Measurements from ENCODE around the gene GCFC2. TPM values are rescaled to one million over a fixed set of nuclear protein-coding genes. Genes with fewer than 3 reads are reported as not detected.

The GCFC2 gene
- total and polyA plus RNA-seq, 12 donors = 12.4 to 52.9 (median 24.1) TPM

DNA sequence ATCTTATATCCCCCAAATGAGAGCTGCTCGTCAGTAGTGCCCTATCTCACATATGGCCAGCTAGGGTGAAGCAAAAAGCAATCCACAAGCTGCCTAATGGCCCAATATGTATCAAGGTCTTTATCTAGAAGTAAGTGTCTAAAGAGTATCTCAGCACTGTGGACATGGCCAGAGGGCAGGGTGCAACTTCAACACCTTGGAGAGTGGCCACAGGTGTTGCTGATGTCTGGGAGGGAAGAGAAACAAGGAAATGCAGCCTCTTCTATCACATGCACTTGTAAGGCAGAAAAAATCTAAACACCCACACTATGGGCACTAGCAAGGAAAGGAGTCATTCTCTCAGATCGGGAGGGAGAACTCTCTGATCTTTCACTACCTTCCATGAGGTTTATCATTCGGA lies 87.8 kb downstream of the GCFC2 start:
- no peaks in the 10 kb centered on the region for H3K36me3 ChIP-seq (replicated peaks in 1 of 2)
- TF ChIP-seq POLR2A (IDR thresholded peaks at IDR 0.05) = no peak
- TF ChIP-seq, protein P1, sequence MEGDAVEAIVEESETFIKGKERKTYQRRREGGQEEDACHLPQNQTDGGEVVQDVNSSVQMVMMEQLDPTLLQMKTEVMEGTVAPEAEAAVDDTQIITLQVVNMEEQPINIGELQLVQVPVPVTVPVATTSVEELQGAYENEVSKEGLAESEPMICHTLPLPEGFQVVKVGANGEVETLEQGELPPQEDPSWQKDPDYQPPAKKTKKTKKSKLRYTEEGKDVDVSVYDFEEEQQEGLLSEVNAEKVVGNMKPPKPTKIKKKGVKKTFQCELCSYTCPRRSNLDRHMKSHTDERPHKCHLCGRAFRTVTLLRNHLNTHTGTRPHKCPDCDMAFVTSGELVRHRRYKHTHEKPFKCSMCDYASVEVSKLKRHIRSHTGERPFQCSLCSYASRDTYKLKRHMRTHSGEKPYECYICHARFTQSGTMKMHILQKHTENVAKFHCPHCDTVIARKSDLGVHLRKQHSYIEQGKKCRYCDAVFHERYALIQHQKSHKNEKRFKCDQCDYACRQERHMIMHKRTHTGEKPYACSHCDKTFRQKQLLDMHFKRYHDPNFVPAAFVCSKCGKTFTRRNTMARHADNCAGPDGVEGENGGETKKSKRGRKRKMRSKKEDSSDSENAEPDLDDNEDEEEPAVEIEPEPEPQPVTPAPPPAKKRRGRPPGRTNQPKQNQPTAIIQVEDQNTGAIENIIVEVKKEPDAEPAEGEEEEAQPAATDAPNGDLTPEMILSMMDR (IDR thresholded peaks at IDR 0.05) = no peak
- H3K4me3 ChIP-seq = no peak overlapping the region
- H3K27me3 ChIP-seq = no peaks in the 10 kb centered on the region
- H3K27ac ChIP-seq = no peak overlapping the region
- H3K9me3 ChIP-seq (replicated peaks in 1 of 3) = no peaks in the 10 kb centered on the region
- WGBS, 4 donors = 79 to 96% (median 85%) methylated on average over 3 of the region's 3 CpGs
- DNase-seq = no peak
- H3K4me1 ChIP-seq (replicated peaks in 1 of 2) = no peaks in the 10 kb centered on the region
- intact Hi-C loops (cut with DNase I) = no loop called here

DNA sequence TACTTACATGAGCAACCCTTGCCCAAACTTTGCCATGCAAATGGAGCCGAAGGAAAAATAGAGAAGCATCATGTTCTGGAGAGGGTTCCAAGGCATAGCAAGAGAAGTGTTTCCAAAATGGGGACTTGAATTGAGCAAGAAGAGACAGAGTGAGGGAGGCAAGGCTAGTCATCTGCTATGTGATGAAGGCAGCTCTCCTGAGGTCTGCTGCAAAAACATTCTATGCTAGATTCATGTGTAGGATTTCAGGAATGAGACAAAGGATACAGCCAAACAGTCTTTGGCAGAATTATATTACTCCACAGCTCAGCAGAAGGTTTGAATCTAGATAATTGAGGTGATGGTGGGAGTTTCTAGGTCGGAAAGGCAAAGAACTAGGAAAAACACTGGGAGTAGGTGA lies 88.2 kb downstream of the GCFC2 start:
- no peak overlapping the region for H3K27ac ChIP-seq
- intact Hi-C loops (cut with DNase I) = no loop called here
- no peak overlapping the region for H3K4me3 ChIP-seq
- no peaks in the 10 kb centered on the region for H3K27me3 ChIP-seq
- H3K36me3 ChIP-seq (replicated peaks in 1 of 2) = no peaks in the 10 kb centered on the region
- no peak for TF ChIP-seq POLR2A (IDR thresholded peaks at IDR 0.05)
- TF ChIP-seq, protein P1 (IDR thresholded peaks at IDR 0.05) = no peak
- no peaks in the 10 kb centered on the region for H3K9me3 ChIP-seq (replicated peaks in 1 of 3)
- WGBS, 4 donors = 63 to 83% (median 80%) methylated on average over 2 of the region's 2 CpGs
- H3K4me1 ChIP-seq (replicated peaks in 1 of 2) = no peaks in the 10 kb centered on the region
- no peak for DNase-seq

DNA sequence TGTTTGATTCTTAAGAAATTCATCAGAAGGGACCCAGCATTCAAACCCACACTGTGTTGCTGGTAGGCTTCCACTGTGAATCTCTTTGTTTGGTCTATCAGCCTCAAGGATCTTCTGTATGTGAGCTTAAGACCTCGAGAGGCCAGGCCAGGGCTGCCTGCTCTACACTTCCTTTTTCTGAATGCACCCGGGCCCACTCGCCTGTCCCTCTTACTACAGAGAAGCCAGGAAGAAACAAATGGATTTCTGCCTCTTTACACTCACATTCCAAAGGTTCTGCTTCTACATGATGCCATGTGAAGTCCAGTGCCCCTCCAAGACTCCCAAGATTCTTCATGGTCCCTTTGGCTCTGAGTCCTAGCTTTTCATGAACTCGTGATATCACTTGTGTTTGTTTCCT lies 89.5 kb downstream of the GCFC2 start:
- Histone ChIP-seq H3K27me3 (no peaks in the 10 kb centered on the region), H3K4me3 (no peak overlapping the region), H3K4me1 (replicated peaks in 1 of 2) (no peaks in the 10 kb centered on the region), H3K27ac (no peak overlapping the region), H3K36me3 (replicated peaks in 1 of 2) (no peaks in the 10 kb centered on the region), H3K9me3 (replicated peaks in 1 of 3) (no peaks in the 10 kb centered on the region)
- DNase-seq = no peak
- intact Hi-C loops (cut with DNase I) = no loop called here
- TF ChIP-seq POLR2A (IDR thresholded peaks at IDR 0.05) = no peak
- TF ChIP-seq, protein P1 (IDR thresholded peaks at IDR 0.05) = no peak
- 79 to 90% (median 83%) methylated on average over 4 of the region's 4 CpGs for WGBS, 4 donors

- intact Hi-C loops (cut with DNase I) = no loop called here
- Histone ChIP-seq H3K4me1 (replicated peaks in 1 of 2) (no peaks in the 10 kb centered on the region), H3K27me3 (no peaks in the 10 kb centered on the region)
Measured at GRCh38 chr2:75619956-75620740, 90.6 kb downstream of the GCFC2 start.

More at GRCh38 chr2:75619956-75620740, 90.6 kb downstream of the GCFC2 start:
- H3K36me3 ChIP-seq (replicated peaks in 1 of 2) = no peaks in the 10 kb centered on the region
- H3K9me3 ChIP-seq (replicated peaks in 1 of 3) = no peaks in the 10 kb centered on the region
- DNase-seq = no peak
- H3K4me3 ChIP-seq = no peak overlapping the region
- TF ChIP-seq, protein P1 (IDR thresholded peaks at IDR 0.05) = no peak
- no peak for TF ChIP-seq POLR2A (IDR thresholded peaks at IDR 0.05)
- no peak overlapping the region for H3K27ac ChIP-seq
- 74 to 84% (median 80%) methylated on average over 4 of the region's 4 CpGs for WGBS, 4 donors
